ENCODE data around the gene LMO2.
"Not testable (repeated sequence)": the region's sequence is repeated elsewhere in the genome, so short reads cannot be mapped to it uniquely, and the experiment has no call there.

LMO2 gene

DNA sequence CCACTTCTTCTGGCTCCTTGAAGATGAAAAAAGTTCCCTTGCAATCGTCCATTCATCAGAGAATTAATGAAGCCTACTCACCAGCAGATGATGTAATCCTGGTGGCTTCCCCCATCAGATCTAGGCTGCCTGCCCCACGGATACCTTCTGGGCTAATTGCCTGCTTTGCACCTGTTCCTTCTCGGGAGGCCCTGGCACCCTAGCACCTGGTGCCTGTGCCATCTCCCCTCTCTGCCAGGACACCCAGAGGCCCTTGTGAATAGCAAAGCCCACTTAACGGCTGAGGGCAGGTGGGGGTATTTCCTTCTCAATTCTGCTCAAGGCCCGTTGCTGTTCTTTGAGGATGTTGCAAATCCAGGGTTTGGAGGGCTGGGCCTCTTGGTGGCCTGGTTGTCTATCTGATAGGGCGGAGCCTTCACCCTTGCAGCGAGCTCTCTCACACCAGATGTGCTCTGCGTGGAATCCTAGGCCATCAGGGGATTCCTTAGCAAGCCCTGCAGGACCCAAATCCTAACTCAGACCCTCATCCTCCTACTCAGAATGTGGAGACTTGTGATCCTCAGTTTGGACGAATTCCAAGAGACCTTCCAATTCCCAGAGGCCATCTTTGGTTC, at the start of gene LMO2:
Gene LMO2 (minus strand): TSS at position 363 of the 614 bp plus-strand sequence. CDS start 22,360 bp downstream, outside the sequence.
- DNase-seq: peak; percentile 94

DNA sequence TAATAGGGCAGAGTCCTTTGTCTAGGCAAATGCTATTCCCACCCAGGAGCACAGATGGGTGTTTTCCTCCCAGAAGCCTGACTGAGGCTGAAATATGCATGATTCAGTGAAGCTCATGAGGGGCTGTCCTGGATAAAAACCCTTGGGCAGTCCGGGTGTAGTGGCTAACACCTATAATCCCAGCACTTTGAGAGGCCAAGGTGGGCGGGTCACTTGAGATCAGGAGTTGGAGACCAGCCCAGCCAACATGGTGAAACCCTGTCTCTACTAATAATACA, 48.6 kb upstream of the LMO2 start:
- no peak for DNase-seq

DNA sequence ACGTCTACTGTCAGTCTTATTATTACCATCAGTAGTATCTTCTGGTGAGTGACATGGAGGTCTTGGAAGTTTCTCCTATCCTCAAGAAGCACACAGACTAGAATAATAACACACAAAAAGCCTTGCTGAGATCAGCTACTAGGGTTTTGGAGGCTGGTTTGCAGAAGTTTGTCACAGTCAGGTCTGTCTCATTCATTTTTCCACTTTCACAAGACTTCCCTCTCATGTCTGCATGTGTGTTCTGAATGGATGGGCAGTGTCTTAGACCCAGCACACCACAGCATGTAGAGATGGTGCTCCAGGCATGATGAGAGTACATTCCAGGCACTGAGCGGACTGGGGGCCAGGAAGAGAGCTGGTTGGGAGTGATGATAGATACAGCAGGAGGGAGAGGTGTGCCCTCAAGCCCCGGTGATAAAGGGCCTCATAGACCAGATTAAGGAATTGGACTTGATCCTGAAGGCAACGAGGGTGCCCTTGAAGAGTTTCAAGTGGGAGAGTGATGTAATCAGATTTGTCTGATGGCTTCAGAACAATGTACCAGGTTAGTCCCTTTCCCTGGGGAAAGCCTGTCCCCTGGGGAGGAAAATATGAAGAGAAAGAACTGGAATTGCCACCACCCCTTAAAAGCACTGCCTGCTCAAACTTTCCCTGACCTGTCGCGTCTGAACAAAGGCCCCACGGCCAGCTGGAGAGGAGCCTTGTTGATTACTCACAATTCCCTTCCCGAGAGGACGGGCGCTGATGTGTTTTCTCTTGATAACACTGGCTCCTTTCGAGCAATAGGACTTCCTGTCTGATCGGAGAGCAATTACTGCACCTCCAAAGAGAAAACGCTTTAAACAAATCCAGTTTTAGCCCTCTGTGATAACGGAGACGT, 45.1 kb upstream of the LMO2 start:
- DNase-seq: no peak

DNA sequence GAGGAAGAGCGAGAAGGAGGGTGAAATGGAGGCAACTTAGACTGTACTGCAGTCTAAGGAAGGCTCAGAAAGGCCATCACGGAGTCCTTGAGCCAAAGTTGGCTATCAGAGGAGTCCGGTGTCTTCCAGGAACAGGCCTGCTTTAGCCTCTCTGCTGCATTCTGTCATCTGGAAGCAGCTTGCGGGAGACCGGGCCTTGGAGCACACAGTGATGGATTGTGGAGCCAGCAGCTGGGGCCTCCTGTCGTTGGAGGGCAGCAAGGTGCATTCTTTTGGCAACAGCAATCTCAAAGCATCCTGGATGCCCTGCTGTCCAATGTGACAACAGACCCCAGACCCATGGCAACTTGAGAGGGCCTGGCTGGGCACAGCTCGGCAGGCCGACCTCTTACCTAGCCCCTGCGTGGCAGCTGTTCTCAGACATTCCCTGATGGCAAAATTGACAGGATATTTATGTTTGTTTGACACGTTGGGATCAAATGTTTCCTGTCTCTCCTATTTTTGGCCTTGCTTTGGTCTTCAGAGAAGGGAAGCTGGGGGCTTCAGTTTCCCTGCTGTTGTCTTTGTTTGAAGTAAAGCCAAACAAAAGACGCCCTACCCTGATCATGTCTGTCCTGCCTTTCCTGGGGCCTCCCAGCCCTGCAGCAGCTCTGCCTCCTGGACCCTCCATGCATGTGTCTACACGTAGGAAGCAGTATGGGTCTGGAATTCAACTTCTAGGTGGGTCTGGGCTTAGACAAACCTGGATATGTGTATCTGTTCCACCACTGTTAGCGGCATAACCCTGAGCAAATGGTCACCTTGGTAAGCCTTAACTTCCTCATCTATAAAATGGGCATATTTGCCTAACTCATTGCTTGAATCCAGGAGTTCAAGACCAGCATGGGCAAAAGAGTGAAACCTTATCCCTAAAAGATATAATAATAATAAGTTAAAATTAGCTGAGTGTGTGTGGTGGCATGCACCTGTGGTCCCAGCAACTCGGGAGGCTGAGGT, 43.9 kb upstream of the LMO2 start:
- DNase-seq: no peak

DNA sequence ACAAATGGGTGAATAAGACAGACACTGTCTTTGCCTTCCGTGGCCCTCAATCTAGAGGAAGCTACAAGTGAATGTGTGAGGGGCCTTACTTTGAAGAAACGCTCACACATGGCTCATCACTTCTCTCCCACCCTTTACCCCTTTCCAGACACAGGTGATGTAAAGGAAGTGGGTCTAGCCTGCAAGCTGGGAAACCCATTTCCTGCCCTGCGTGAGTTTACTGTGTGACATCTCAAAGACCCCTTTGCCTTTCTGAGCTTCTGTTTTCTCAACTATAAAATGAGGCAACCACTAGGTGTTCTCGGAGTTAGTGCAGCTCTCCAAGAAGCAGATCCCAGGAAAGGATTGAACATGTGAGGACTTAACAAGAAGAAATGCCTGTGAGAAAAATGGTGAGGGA, 43.1 kb upstream of the LMO2 start:
- no peak for DNase-seq

DNA sequence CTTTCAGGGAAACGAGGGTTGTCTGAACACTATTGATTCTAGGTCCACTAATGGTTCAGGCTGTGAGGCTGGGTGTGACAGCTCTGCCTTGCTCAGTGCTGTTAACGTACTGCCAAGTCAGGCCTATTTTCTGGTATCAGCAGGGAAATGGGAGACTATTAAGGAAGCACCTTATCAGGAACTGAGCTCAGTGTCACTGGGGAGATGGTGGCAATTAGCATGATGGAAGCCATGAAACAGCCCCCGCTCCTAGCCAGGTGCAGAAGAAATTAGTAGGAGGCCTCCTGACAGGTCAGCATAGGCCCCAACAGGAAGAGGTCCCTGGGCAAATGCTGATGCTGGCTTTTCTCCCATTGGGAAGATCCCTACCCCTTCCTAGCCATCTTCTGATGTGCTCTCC, 42.6 kb upstream of the LMO2 start:
- no peak for DNase-seq

DNA sequence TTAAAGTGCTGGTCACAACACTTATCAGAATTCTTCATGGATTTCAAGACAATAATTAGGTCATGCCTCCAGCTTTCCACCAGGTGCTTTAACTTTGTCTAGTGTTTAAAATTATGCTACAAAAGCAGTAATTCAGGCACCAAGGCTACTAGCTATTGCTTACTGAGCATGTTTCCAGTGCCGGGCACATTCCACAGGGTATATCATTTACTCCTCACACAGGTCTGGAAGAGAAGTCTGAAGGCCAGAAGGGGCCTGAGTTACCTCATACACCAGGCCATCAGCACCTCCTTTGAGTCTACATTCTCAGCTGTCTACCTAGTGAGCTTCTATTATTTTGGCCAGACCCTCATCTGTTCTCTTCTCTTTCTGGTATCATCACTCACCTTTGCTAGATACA, 41.7 kb upstream of the LMO2 start:
- no peak for DNase-seq

DNA sequence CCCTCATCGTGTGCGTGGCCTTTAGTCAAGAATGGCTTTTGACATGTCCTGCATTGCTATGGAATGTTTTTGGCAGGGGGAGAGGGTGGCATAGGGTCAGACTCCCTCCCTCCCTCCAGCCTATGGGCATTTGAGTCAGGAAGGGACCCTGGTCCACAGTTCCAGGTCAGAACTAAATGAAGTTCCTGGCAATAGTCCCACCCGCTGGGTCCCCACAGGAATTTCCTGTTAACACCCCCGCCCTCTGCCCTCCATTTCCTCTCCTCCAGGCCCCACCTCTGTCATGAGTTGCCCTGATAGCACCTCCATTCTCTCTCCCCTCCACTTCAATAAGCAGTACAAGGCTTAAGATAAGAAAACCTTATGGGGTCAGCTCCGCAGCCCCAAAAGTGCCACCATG, 40.8 kb upstream of the LMO2 start:
- no peak for DNase-seq

DNA sequence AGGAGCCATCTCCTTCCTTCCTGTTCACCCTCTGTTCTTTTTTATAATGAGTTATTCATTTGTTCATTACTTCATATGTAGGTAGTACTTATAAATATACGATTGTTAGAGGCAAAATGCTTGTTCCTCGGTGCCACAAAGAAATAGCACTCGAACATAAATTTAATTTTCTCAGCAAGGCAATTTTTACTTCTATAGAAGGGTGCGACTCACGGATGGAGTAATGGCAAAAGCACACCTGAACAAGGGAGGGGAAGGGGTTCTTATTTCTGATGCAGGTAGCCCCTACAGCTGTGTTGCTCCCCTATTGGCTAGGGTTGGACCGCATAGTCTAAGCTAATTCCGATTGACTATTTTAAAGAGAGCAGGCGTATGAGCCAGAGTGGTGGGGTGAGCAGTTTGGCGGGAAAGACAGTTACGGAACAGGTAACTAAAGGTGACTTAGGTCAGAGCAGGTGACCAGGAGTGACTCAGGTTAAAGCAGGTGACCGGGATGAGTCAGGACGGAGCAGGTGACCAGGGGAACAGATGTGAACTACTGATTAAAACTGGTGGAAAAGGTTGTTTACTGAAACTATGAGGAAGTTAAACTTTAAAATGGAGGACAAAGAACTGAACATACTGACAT, 40.0 kb upstream of the LMO2 start:
- not testable (repeated sequence) for DNase-seq

DNA sequence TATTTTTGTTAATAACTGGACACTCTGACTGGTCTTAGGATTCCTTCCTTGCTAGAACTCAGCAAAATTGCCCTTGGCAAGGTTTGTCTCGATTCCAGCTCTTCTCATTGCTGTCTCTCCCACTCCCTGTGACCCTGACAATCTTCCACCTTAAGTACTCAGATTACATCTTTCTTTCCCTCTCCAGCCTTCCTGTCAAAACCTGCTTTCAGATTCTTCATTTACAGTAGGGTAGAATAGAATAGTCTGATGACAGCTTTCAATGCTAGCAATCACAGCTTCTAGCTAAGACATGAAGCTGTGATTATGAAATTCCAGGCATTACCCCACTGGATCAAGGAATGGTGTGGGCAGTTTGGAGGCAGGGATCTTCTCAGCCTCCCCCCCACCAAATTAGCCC, 39.2 kb upstream of the LMO2 start:
- no peak for DNase-seq

DNA sequence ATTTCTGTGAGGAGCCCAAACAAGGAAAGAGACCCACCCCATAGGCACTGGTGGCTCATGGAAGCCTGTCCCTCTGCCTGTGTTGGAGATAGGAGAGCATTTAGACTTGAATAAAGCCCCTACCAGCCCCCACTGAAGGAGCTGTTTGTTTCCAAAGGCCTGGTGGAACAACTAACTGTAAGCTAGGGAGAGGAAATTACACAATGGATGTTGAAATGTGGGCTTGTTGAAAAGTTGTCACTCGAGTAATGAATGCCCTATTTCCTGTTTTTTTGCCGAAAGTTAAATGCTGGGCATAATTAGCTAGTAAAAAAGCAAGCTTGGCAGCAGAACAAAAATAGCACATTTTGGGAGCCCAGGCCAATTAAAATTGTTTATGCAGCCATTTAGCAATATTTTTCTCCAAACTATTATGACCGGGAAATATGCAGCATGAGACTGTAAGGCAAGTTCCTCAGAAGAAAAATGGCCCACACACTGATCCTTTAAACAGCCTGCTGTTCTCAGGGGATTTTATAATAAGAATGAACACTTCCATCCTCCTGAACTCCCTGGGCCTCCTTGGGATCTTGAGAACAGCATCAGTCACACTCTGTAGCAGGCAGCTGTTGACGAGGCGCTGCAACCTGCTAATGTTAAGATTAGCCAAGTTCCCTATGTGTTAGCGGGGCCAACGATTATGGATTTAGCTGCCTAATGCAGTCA, 38.6 kb upstream of the LMO2 start:
- peak; percentile 77 for DNase-seq

DNA sequence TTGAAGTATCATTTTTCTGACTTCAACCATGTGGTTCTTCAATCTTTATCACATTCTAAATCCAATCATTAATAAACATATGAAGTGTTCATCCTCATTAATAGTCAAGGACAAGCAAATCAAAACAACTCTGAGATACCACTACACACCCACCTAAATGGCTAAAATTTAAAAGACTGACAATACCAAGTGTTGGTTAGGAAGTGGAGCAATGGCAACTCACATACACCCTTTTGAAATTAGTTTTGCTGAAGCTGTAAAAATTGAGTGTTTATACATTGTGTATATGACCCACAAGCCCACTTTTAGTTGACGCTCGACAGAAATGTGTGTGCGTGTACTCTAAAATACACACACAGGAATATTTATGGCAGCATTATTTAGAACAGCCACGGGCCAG, 36.7 kb upstream of the LMO2 start:
- DNase-seq: no peak

DNA sequence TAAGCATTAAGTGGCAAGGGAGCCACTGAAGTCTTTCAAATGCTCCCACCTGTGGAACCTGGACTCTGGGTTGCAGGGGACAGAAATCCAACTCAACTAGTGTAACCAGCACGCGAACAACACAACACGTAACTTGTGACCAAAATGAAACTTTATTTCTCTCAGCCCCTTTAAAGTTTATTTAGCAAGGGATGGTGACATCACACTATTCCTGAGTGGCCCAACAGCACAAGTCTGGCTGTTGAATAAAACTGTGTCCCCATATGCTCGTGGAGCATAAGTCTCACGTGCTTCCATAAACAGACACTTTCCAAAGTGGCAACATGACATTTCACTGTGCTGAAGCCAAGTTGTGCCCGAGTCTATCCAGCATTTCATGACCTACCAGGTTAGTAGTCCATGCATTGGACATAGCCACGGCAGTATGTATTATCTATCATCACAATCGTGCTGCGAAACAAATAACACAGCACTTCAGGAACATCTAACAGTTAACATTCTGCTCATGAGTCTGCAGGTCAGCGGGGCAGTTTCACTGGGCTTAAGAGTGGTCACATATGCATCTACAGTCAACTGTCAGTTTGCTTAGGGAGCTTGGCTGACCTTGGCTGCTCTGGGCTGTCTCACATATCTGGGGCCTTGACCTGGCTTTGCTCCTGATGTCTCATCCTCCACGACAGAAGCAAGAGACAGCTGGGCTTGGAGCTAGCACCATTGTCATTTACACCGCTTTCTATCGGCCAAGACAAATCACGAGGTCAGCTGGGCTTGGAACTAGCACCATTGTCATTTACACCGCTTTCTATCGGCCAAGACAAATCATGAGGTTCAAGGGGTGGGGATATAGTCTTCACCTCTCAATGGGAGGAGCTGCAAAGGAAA, 35.0 kb upstream of the LMO2 start:
- DNase-seq: no peak

DNA sequence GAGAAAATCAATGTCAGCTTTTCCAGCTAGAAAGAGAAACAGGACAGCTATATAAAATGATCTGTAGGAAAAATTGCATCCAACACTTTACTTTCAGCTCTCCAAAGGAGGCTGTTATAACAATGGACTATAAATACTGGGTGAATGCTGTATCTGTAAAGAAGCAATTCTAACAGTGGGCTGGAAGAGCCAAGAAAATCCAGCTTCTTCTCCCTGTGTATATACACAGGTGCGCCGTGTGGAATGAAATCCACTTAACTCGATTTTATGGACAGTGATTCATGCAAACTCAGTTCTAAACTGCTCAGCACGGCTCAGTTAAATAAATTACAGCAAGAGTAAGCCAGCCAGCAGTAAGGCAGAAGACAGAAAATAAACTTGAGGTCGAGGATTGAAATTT, 32.5 kb upstream of the LMO2 start:
- DNase-seq: no peak

DNA sequence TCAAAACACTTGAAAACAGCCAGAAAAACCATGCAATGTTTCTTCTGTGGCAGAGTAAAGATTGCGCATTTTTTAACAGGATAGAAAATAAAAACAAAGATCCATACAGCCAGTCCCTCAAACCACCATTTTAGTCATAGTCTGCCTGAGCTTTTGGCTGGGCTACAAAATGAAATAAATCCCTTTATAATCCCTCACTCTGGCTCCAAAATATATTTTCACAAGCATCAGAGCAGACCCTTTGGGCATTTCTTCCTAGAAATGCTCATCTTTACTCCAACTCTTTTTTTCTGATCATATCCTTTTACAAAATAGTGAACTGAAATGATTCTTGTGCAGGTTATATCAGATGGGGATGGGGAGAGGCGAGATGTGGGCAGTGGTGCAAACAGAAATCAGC, 31.8 kb upstream of the LMO2 start:
- DNase-seq: no peak

DNA sequence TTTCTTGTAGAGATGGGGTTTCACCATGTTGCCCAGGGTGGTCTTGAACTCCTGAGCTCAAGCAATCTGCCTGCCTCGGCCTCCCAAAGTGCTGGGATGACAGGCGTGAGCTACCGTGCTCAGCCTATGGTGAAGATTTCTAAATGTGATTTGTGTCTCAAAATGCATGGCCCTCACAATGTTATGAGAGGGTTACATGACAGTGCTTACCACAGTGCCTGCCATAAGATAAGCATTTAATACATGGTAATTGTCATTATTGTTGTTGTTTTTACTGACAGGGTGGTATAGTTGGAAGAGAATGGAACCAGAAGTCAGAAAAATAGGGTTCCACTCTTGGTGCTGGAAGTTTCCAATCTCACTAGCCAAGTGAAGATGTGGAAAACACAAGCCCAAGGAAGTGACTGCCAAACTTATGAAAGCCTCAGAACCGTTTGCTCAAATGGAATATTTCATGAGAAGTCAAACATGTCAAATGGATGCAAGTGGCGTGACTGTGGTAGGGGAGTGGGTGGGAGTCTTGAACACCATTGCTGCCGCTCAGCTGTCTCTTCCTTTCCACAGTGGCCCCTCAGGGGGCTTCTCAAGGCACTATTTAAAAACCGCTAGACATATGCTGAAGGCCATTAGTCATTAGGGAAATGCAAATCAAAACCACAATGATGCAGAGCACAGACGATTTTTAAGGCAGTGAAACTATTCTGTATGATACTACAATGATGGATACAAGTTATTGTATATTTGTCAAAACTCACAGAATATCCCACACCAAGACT, 29.1 kb upstream of the LMO2 start:
- DNase-seq: no peak

DNA sequence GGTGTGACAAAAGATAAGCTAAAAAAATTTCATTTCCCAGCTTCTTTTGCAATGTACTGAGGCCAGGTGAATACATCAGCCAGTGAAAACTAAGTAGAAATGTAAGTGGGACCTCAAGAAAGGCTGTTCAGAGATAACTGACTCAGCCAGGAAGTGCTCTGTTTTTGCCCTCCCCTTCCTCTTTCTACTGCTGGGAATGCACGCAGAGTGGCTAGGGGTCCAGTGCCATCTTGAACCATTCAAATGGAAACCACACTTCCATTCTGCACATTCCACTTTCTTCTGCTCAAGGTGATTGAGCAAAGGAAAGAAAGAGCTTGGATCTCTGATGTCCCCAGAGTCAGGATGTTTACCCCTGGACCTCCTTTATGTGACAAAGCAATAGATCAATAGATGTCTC, 27.8 kb upstream of the LMO2 start:
- DNase-seq: no peak

DNA sequence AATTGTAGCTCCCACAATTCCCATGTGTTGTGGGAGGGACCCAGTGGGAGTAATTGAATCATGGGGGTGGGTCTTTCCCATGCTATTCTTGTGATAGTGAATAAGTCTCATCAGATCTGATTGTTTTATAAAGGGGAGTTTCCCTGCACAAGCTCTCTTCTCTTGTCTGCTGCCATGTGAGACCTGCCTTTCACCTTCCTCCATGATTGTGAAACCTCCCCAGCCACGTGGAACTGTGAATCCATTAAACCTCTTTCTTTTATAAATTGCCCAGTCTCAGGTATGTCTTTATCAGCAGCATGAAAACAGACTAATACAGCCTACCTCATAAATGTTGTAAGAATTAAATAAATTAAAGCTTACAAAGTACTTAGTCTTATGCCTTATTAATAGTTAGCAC, 25.5 kb upstream of the LMO2 start:
- not testable (repeated sequence) for DNase-seq

DNA sequence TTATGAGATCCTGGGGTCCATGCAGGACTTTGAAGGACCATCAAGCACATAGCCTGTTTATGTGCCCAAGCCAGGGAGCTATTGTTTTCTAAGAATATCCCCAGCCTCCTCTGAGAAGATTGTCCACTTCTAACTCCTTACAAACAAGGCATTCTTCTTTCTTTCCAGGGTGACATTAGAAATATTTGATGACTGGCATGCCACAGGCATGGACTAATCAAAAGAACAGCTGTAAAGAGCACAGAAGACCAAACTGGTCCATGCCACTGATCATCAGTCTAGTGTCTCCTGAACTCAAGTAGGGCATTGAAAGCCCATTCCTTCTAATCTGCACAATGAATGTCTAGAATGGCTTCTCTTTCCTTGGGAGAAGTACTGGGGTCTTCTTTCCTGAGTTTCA, 24.9 kb upstream of the LMO2 start:
- no peak for DNase-seq

DNA sequence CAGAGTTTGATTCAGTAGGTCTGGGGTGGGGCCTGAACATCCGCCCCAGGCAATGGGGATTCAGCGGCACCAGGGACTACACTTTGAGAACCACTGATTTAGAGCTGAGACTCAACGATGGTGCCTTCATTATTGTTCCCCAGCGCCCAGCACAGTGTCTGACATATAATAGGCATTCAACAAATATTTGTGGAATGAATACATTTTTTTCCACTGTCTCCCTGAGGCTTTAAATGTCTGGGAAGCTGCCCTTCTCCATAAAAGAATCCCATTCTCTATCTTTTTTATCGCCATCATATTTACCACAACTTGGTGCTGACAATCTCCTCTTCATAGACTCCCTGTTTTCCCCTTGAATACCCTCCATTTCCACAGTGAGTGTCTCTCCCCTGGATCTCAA, 23.6 kb upstream of the LMO2 start:
- no peak for DNase-seq

DNA sequence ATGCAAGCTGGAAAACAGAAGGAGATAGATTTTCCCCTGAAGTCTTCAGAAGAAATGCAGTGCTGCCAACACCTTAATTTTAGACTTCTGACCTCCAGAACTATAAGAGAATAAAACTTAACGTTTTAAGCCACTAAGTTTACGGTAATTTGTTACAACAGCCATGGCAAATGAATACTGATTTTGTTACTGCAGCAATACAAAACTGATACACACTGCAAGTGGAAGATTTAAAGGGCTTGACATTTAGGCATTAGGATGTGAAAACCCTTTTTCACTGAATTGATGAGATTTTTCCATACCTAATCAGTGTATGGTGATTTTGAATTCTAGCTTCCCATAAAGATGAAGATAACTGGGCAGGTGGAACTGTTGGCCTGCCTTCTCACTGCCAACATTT, 22.1 kb upstream of the LMO2 start:
- no peak for DNase-seq

Data from NCI-H1105 treated with DMSO at 0.1 percent for 48 hours (cell line).